ENCODE data around the gene TCERG1L.

GRCh38 chr10:131221632-131222277, 89.8 kb downstream of the TCERG1L start:
- no peak for TF ChIP-seq JUND (IDR thresholded peaks at IDR 0.05)
- no peak for TF ChIP-seq CTCF (IDR thresholded peaks at IDR 0.05)
- TF ChIP-seq POLR2AphosphoS5 (IDR thresholded peaks at IDR 0.05; ENCODE audit: low read depth, low read length): no peak
- no peak for TF ChIP-seq RAD21 (IDR thresholded peaks at IDR 0.05; ENCODE audit: low read length)
- no peak for TF ChIP-seq EP300 (IDR thresholded peaks at IDR 0.05; ENCODE audit: borderline replicate concordance in 1 of 2, low read depth in 1 of 2, low read length in 1 of 2)
- TF ChIP-seq, protein P1, sequence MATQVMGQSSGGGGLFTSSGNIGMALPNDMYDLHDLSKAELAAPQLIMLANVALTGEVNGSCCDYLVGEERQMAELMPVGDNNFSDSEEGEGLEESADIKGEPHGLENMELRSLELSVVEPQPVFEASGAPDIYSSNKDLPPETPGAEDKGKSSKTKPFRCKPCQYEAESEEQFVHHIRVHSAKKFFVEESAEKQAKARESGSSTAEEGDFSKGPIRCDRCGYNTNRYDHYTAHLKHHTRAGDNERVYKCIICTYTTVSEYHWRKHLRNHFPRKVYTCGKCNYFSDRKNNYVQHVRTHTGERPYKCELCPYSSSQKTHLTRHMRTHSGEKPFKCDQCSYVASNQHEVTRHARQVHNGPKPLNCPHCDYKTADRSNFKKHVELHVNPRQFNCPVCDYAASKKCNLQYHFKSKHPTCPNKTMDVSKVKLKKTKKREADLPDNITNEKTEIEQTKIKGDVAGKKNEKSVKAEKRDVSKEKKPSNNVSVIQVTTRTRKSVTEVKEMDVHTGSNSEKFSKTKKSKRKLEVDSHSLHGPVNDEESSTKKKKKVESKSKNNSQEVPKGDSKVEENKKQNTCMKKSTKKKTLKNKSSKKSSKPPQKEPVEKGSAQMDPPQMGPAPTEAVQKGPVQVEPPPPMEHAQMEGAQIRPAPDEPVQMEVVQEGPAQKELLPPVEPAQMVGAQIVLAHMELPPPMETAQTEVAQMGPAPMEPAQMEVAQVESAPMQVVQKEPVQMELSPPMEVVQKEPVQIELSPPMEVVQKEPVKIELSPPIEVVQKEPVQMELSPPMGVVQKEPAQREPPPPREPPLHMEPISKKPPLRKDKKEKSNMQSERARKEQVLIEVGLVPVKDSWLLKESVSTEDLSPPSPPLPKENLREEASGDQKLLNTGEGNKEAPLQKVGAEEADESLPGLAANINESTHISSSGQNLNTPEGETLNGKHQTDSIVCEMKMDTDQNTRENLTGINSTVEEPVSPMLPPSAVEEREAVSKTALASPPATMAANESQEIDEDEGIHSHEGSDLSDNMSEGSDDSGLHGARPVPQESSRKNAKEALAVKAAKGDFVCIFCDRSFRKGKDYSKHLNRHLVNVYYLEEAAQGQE (IDR thresholded peaks at IDR 0.05; ENCODE audit: low read depth, low read length): no peak
- TF ChIP-seq, protein P2, sequence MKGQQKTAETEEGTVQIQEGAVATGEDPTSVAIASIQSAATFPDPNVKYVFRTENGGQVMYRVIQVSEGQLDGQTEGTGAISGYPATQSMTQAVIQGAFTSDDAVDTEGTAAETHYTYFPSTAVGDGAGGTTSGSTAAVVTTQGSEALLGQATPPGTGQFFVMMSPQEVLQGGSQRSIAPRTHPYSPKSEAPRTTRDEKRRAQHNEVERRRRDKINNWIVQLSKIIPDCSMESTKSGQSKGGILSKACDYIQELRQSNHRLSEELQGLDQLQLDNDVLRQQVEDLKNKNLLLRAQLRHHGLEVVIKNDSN (IDR thresholded peaks at IDR 0.05; ENCODE audit: borderline replicate concordance, low read depth): no peak
- no peak for TF ChIP-seq MEF2A (IDR thresholded peaks at IDR 0.05; ENCODE audit: borderline replicate concordance, low read depth)
- no peak for TF ChIP-seq RFX5 (IDR thresholded peaks at IDR 0.05; ENCODE audit: low read length)
- TF ChIP-seq NFIC (IDR thresholded peaks at IDR 0.05; ENCODE audit: borderline replicate concordance): no peak
- no peak for TF ChIP-seq RXRA (IDR thresholded peaks at IDR 0.05; ENCODE audit: borderline replicate concordance, low read depth)
- no peak for TF ChIP-seq FOSL2 (IDR thresholded peaks at IDR 0.05; ENCODE audit: borderline replicate concordance, low read depth)
- no peak for TF ChIP-seq SMC3 (IDR thresholded peaks at IDR 0.05; ENCODE audit: low read depth, low read length)
- no peak for TF ChIP-seq GABPA (IDR thresholded peaks at IDR 0.05; ENCODE audit: low read depth)
